GM23248 (cell line): ENCODE data around the gene ASB1. TPM values are rescaled to one million over a fixed set of nuclear protein-coding genes. Genes with fewer than 3 reads are reported as not detected.

Source experiments
- DNase-seq: peaks from one replicate; pipeline ENCODE4 v3.0.0-alpha.2; 2015
- H2AFZ ChIP-seq: fragments of 200-600 bp; sonication (generic); 2 replicates; pipeline ENCODE4 v1.6.1; 2016; ENCODE audit warnings: antibody characterized with exemption
- H3F3A ChIP-seq: fragments of 200-600 bp; sonication (generic); 2 replicates; pipeline ENCODE4 v1.6.1; 2016; ENCODE audit warnings: mild to moderate bottlenecking, antibody characterized with exemption, mixed run types; ENCODE audit not compliant: insufficient read depth
- H3K27ac ChIP-seq: fragments of 200-600 bp; sonication (generic); 2 replicates; pipeline ENCODE4 v1.5.1; 2016; ENCODE audit warnings: mild to moderate bottlenecking
- H3K27me3 ChIP-seq: fragments of 200-600 bp; sonication (generic); replicated peaks from 2 replicates; pipeline ENCODE4 v1.6.1; 2016; ENCODE audit warnings: mild to moderate bottlenecking; ENCODE audit not compliant: insufficient read depth
- H3K36me3 ChIP-seq: fragments of 200-600 bp; sonication (generic); 2 replicates; pipeline ENCODE4 v1.6.1; 2016; ENCODE audit warnings: low read depth, mild to moderate bottlenecking
- H3K4me1 ChIP-seq: fragments of 200-600 bp; sonication (generic); 2 replicates; pipeline ENCODE4 v1.6.1; 2016; ENCODE audit warnings: mild to moderate bottlenecking; ENCODE audit not compliant: insufficient read depth
- H3K4me2 ChIP-seq: fragments of 200-600 bp; sonication (generic); one replicate; pipeline ENCODE4 v1.6.1; 2016; ENCODE audit warnings: mild to moderate bottlenecking; ENCODE audit not compliant: unreplicated experiment
- H3K4me3 ChIP-seq: fragments of 200-600 bp; sonication (generic); 2 replicates; pipeline ENCODE4 v1.5.1; 2016; ENCODE audit warnings: mild to moderate bottlenecking
- H3K79me2 ChIP-seq: fragments of 200-600 bp; sonication (generic); 2 replicates; pipeline ENCODE4 v1.6.1; 2016; ENCODE audit warnings: mild to moderate bottlenecking; ENCODE audit not compliant: insufficient read depth
- H3K9ac ChIP-seq: fragments of 200-600 bp; sonication (generic); 2 replicates; pipeline ENCODE4 v1.6.1; 2016; ENCODE audit warnings: mild to moderate bottlenecking
- H3K9me2 ChIP-seq: fragments of 200-600 bp; sonication (generic); 2 replicates; pipeline ENCODE4 v1.6.1; 2016; ENCODE audit warnings: mixed run types, mild to moderate bottlenecking, moderate library complexity; ENCODE audit not compliant: insufficient read depth
- H3K9me3 ChIP-seq: fragments of 200-600 bp; sonication (generic); one replicate; pipeline ENCODE4 v1.6.1; 2017; ENCODE audit warnings: low read depth
- H4K20me1 ChIP-seq: fragments of 200-600 bp; sonication (generic); 2 replicates; pipeline ENCODE4 v1.6.0; 2016; ENCODE audit not compliant: insufficient read depth
- EZH2 ChIP-seq: fragments of 200-600 bp; sonication (generic); IDR thresholded peaks from 2 replicates; pipeline ENCODE4 v1.6.1; 2018; ENCODE audit warnings: antibody characterized with exemption, mild to moderate bottlenecking; ENCODE audit not compliant: insufficient read depth, poor library complexity, severe bottlenecking
- EZH2phosphoT487 ChIP-seq: fragments of 200-600 bp; sonication (generic); IDR thresholded peaks from 2 replicates; pipeline ENCODE4 v1.6.1; 2018; ENCODE audit warnings: antibody characterized with exemption, moderate library complexity, mild to moderate bottlenecking, low read depth; ENCODE audit not compliant: insufficient read depth
- WGBS, 2 experiments: methylation state at CpG; one replicate each; pipeline ENCODE4 v1.1.6; 2015 to 2017; ENCODE audit warnings: low lambda C conversion rate in 2 of 2, low coverage in 1 of 2; ENCODE audit errors: missing lambda C conversion rate in 2 of 2; 5-methylcytosine and 5-hydroxymethylcytosine counted together
- in situ Hi-C: fragments of 300-500 bp; cut with MboI; formaldehyde crosslinking; loops from 2 replicates; pipeline ENCODE4 v1.15.0; 2020
- polyA plus RNA-seq: library from polyadenylated mRNA; unstranded; fragments of >200 nt; fragmentation: Nextera tagmentation; extraction: Ambion mirVana; gene quantifications from 2 replicates; pipeline ENCODE4 v1.2.1, GENCODE V29; 2016
- total RNA-seq: library from RNA; depleted of rRNA; stranded (reverse); fragments of >200 nt; shearing (Covaris generic); gene quantifications from 2 replicates; pipeline ENCODE4 v1.2.3, GENCODE V29; 2014

Gene ASB1
- total and polyA plus RNA-seq, 2 experiments from 2014 or later = 35.3 to 35.5 TPM

- TF ChIP-seq EZH2 (no peak), EZH2phosphoT487 (no peak)
- Histone ChIP-seq H3K79me2 (no peaks in the 10 kb centered on the region), H3F3A (peaks cover 3% of the 10 kb centered on the region; the same call in 1 of the 2 replicates), H3K27me3 (no peaks in the 10 kb centered on the region), H3K9me2 (no peaks in the 10 kb centered on the region), H2AFZ (no peak overlapping the region), H3K4me2 (no peak overlapping the region), H3K4me1 (peaks cover 22% of the 10 kb centered on the region), H3K27ac (no peak overlapping the region), H3K36me3 (no peaks in the 10 kb centered on the region), H3K9me3 (no peaks in the 10 kb centered on the region), H3K9ac (no peak overlapping the region), H4K20me1 (no peaks in the 10 kb centered on the region), H3K4me3 (no peak overlapping the region)
- WGBS, 2 experiments = 90 to 92% methylated on average over 2 of the region's 2 CpGs
- in situ Hi-C loops = no loop called here
- DNase-seq = no peak
Measured at GRCh38 chr2:238418999-238419546, 7.7 kb upstream of the ASB1 start.

GRCh38 chr2:238420442-238420841 lies 6.3 kb upstream of the ASB1 start:
- no peaks in the 10 kb centered on the region for H3K79me2 ChIP-seq
- no peak overlapping the region for H3K4me3 ChIP-seq
- in situ Hi-C loops = no loop called here
- no peaks in the 10 kb centered on the region for H3K9me3 ChIP-seq
- H2AFZ ChIP-seq = peak overlapping the region; percentile 31
- DNase-seq = peak; percentile 32
- no peak for TF ChIP-seq EZH2
- TF ChIP-seq EZH2phosphoT487 = no peak
- WGBS, 2 experiments = 35 to 38% methylated on average over 8 of the region's 8 CpGs
- H4K20me1 ChIP-seq = no peaks in the 10 kb centered on the region
- H3K9me2 ChIP-seq = no peaks in the 10 kb centered on the region
- peaks cover 32% of the 10 kb centered on the region for H3K4me1 ChIP-seq
- 0 out of 2 replicates have a peak overlapping the region, but pooled peaks have one; percentile 2 for H3K27ac ChIP-seq
- H3K9ac ChIP-seq = no peak overlapping the region
- H3K4me2 ChIP-seq = no peak overlapping the region
- no peaks in the 10 kb centered on the region for H3K36me3 ChIP-seq
- peaks cover 15% of the 10 kb centered on the region for H3F3A ChIP-seq
- H3K27me3 ChIP-seq = no peaks in the 10 kb centered on the region

DNA sequence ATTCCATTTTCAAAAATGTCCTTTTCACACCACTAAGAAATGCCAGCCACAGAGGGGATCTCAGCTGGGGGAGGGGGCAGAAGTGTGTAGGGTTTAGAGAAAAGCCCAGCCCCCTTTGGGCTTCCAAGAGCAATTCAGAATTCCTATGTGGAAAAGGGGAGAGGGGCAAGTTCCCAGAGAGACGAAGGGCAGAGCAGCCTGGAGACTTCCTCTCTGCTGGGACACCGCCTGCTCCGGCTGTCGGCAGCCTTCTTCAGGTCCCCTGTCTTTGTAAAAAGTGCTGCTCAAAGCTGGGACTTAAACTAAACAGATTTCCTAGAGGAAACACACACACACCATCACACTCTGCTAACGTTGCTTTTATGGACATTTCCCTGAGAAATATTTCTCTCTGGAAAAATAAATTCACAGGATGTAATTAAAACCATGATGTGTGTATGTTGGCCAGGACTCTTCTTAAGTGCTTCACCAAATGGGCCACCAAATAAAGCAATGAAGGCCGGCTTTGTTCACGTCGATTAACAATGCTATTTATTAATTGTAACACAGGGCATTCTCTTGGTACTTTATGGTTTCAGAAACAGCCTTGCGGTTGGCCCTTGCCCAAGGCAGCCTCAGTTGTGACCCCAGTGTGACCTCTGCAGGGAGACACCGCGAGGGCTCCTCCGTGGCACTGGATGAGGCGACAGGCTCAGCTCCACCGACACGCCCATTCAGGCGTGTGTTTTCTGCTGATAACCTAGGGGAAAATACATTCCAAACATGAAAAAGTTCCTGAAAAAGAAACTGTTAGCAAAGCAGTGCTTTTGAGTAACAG lies 5.6 kb upstream of the ASB1 start:
- H3K9ac ChIP-seq = no peak overlapping the region; the same call in 1 of the 2 replicates
- peaks cover 21% of the 10 kb centered on the region for H3F3A ChIP-seq
- no peaks in the 10 kb centered on the region for H3K79me2 ChIP-seq
- H2AFZ ChIP-seq = peak overlapping the region; percentile 31
- H3K9me3 ChIP-seq = no peaks in the 10 kb centered on the region
- DNase-seq = no peak
- H3K4me1 ChIP-seq = peaks cover 37% of the 10 kb centered on the region
- H3K4me2 ChIP-seq = no peak overlapping the region
- H3K4me3 ChIP-seq = no peak overlapping the region
- no peak overlapping the region for H3K27ac ChIP-seq
- 50 to 51% methylated on average over 16 of the region's 16 CpGs for WGBS, 2 experiments
- no peaks in the 10 kb centered on the region for H3K36me3 ChIP-seq
- no peak for TF ChIP-seq EZH2phosphoT487
- TF ChIP-seq EZH2 = no peak
- no peaks in the 10 kb centered on the region for H4K20me1 ChIP-seq
- H3K27me3 ChIP-seq = no peaks in the 10 kb centered on the region
- H3K9me2 ChIP-seq = no peaks in the 10 kb centered on the region
- in situ Hi-C loops = no loop called here

- no peak overlapping the region for H3K27ac ChIP-seq
- no peaks in the 10 kb centered on the region for H3K79me2 ChIP-seq
- H3K27me3 ChIP-seq = no peaks in the 10 kb centered on the region
- no peaks in the 10 kb centered on the region for H3K9me3 ChIP-seq
- H3F3A ChIP-seq = peaks cover 23% of the 10 kb centered on the region
- H4K20me1 ChIP-seq = no peaks in the 10 kb centered on the region
- WGBS, 2 experiments = 85 to 86% methylated on average over 18 of the region's 18 CpGs
- in situ Hi-C loops = no loop called here
- no peaks in the 10 kb centered on the region for H3K9me2 ChIP-seq
- H3K9ac ChIP-seq = no peak overlapping the region
- no peak overlapping the region for H3K4me3 ChIP-seq
- H3K4me2 ChIP-seq = no peak overlapping the region
- peaks cover 37% of the 10 kb centered on the region for H3K4me1 ChIP-seq
- TF ChIP-seq EZH2phosphoT487 (no peak), EZH2 (no peak)
- DNase-seq = no peak
- H2AFZ ChIP-seq = no peak overlapping the region
- no peaks in the 10 kb centered on the region for H3K36me3 ChIP-seq
Measured at GRCh38 chr2:238421695-238422035, 5.1 kb upstream of the ASB1 start.
